SK-N-SH (cell line): ENCODE data around the gene HOXB7. TPM values are rescaled to one million over a fixed set of nuclear protein-coding genes. Genes with fewer than 3 reads are reported as not detected.

Experiments used
- CTCF ChIA-PET: fragments of 300-600, 350-600 bp; formaldehyde crosslinking; extraction: SDS; loops from one replicate; lab custom pipeline; 2021; lab: Yijun Ruan, JAX
- POLR2A ChIA-PET: fragments of 350-600 bp; sonication (Branson Sonifier 250); formaldehyde crosslinking; extraction: SDS; loops from one replicate; lab custom pipeline; 2020; ENCODE audit warnings: antibody characterized with exemption, inconsistent platforms; lab: Yijun Ruan, JAX
- DNase-seq: peaks from one replicate; pipeline ENCODE4 v3.0.0; 2012
- H2AFZ ChIP-seq: fragments of 200-600 bp; sonication (generic); 2 replicates; pipeline ENCODE4 v1.8.1; 2016; ENCODE audit warnings: antibody characterized with exemption, mild to moderate bottlenecking, low read depth
- H3F3A ChIP-seq: fragments of 200-600 bp; sonication (generic); replicated peaks from 2 replicates; pipeline ENCODE3; 2016; ENCODE audit warnings: antibody characterized with exemption, mild to moderate bottlenecking; ENCODE audit not compliant: insufficient read depth
- H3K27ac ChIP-seq, 2 experiments: fragments of 200-500 bp in 1 of 2; fragments of 200-600 bp in 1 of 2; sonication (Bioruptor generic) in 1 of 2; sonication (generic), shearing (Covaris generic) in 1 of 2; 2 replicates each; pipeline versions ENCODE4 v1.5.1 to v1.6.1; 2014 to 2016; ENCODE audit warnings: low read depth in 2 of 2, inconsistent platforms in 1 of 2, low read length in 1 of 2, mild to moderate bottlenecking in 1 of 2, mixed read lengths in 1 of 2
- H3K27me3 ChIP-seq: fragments of 200-600 bp; sonication (generic), shearing (Covaris generic); 2 replicates; pipeline ENCODE4 v1.6.1; 2016; ENCODE audit warnings: mixed run types; ENCODE audit not compliant: insufficient read depth
- H3K36me3 ChIP-seq, 2 experiments: fragments of 200-500 bp in 1 of 2; fragments of 200-600 bp in 1 of 2; sonication (Bioruptor generic) in 1 of 2; sonication (generic) in 1 of 2; replicated peaks in 1 of 2; 2 replicates each; pipeline versions ENCODE3 to v1.5.1; 2014 to 2016; ENCODE audit warnings: low read length in 1 of 2, mild to moderate bottlenecking in 1 of 2; ENCODE audit not compliant: insufficient read depth in 2 of 2, control insufficient read depth in 1 of 2
- H3K4me1 ChIP-seq, 2 experiments: fragments of 200-500 bp in 1 of 2; fragments of 200-600 bp in 1 of 2; sonication (Bioruptor generic) in 1 of 2; sonication (generic), shearing (Covaris generic) in 1 of 2; 2 replicates each; pipeline versions ENCODE4 v1.5.1 to v1.6.1; 2014 to 2016; ENCODE audit warnings: low read depth in 1 of 2, low read length in 1 of 2, mixed run types in 1 of 2; ENCODE audit not compliant: insufficient read depth in 2 of 2, control insufficient read depth in 1 of 2
- H3K4me2 ChIP-seq: fragments of 200-600 bp; sonication (generic), shearing (Covaris generic); 2 replicates; pipeline ENCODE4 v1.6.1; 2017; ENCODE audit warnings: mixed run types
- H3K4me3 ChIP-seq, 2 experiments: fragments of 200-500 bp in 1 of 2; fragments of 200-600 bp in 1 of 2; sonication (Bioruptor generic) in 1 of 2; sonication (generic), shearing (Covaris generic) in 1 of 2; 2 replicates each; pipeline versions ENCODE4 v1.5.1 to v1.8.1; 2014 to 2016; ENCODE audit warnings: low read depth in 2 of 2, inconsistent platforms in 1 of 2, low read length in 1 of 2, mild to moderate bottlenecking in 1 of 2, mixed read lengths in 1 of 2, moderate library complexity in 1 of 2
- H3K79me2 ChIP-seq: fragments of 200-600 bp; sonication (generic); 2 replicates; pipeline ENCODE4 v1.8.1; 2017; ENCODE audit warnings: mild to moderate bottlenecking; ENCODE audit not compliant: insufficient read depth
- H3K9ac ChIP-seq: fragments of 200-600 bp; sonication (generic); 2 replicates; pipeline ENCODE4 v1.6.1; 2017; ENCODE audit warnings: mixed run types
- H3K9me2 ChIP-seq: fragments of 200-600 bp; sonication (generic); 2 replicates; pipeline ENCODE4 v1.6.1; 2017; ENCODE audit warnings: mixed run types
- H3K9me3 ChIP-seq: fragments of 200-600 bp; sonication (generic); 2 replicates; pipeline ENCODE4 v1.6.1; 2017; ENCODE audit warnings: mixed run types, mild to moderate bottlenecking, moderate library complexity
- H4K20me1 ChIP-seq: fragments of 200-600 bp; sonication (generic); 2 replicates; pipeline ENCODE4 v1.6.1; 2017; ENCODE audit warnings: mild to moderate bottlenecking, mixed run types; ENCODE audit not compliant: insufficient read depth
- EP300 ChIP-seq, 2 experiments: IDR thresholded peaks; 2 replicates each; pipeline versions ENCODE4 v1.4.0 to v1.6.1; 2012; ENCODE audit warnings: borderline replicate concordance in 1 of 2, low read depth in 1 of 2, low read length in 1 of 2
- FOXJ3 ChIP-seq: sonication (generic); formaldehyde crosslinking; IDR thresholded peaks from 2 replicates; pipeline ENCODE4 v1.5.1; 2020; ENCODE audit warnings: mild to moderate bottlenecking, missing genetic modification reagents
- NFIC ChIP-seq: IDR thresholded peaks from 2 replicates; pipeline ENCODE4 v1.4.0; 2012; ENCODE audit warnings: borderline replicate concordance
- NRF1 ChIP-seq: IDR thresholded peaks from 2 replicates; pipeline ENCODE4 v1.6.1; 2012; ENCODE audit warnings: low read depth, mild to moderate bottlenecking, low read length
- POLR2AphosphoS5 ChIP-seq: IDR thresholded peaks from 2 replicates; pipeline ENCODE4 v1.6.1; 2012; ENCODE audit warnings: low read depth, low read length
- RAD21 ChIP-seq: IDR thresholded peaks from 2 replicates; pipeline ENCODE4 v1.6.1; 2012; ENCODE audit warnings: mild to moderate bottlenecking, low read length
- RXRA ChIP-seq: IDR thresholded peaks from 2 replicates; pipeline ENCODE4 v1.4.0; 2012; ENCODE audit warnings: low read depth, mild to moderate bottlenecking, borderline replicate concordance
- SIN3A ChIP-seq: IDR thresholded peaks from 2 replicates; pipeline ENCODE4 v1.6.1; 2012; ENCODE audit warnings: low read depth, mild to moderate bottlenecking, low read length, moderate library complexity, borderline replicate concordance
- SMC3 ChIP-seq: IDR thresholded peaks from 2 replicates; pipeline ENCODE4 v1.6.1; 2012; ENCODE audit warnings: low read depth, low read length, improper control_type of control experiment
- TEAD4 ChIP-seq: IDR thresholded peaks from 2 replicates; pipeline ENCODE4 v1.4.0; 2012; ENCODE audit warnings: mild to moderate bottlenecking, borderline replicate concordance; ENCODE audit not compliant: insufficient read depth
- polyA plus RNA-seq, 3 experiments: library from polyadenylated mRNA; depleted of rRNA; stranded (reverse); fragments of >200 nt; gene quantifications; 2 replicates each; pipeline ENCODE4 v1.2.3, GENCODE V29; 2012
- TF ChIP-seq, protein P1 (sequence below): fragments of 150-350 bp; IDR thresholded peaks from 2 replicates; pipeline ENCODE4 v1.6.1; 2016; ENCODE audit warnings: mild to moderate bottlenecking, low read depth, low read length
- TF ChIP-seq, protein P2 (sequence below): fragments of 200-600 bp; sonication (generic); IDR thresholded peaks from 2 replicates; pipeline ENCODE4 v1.6.1; 2017; ENCODE audit warnings: antibody characterized with exemption, mild to moderate bottlenecking, moderate library complexity
- TF ChIP-seq, protein P3 (sequence below): IDR thresholded peaks from 2 replicates; pipeline ENCODE4 v1.4.0; 2012; ENCODE audit warnings: low read depth, borderline replicate concordance
- TF ChIP-seq, protein P4 (sequence below): IDR thresholded peaks from 2 replicates; pipeline ENCODE4 v1.4.0; 2012; ENCODE audit warnings: low read depth, borderline replicate concordance

HOXB7 gene
- polyA plus RNA-seq, 1 of the 3 experiments (the other 2 are of a cell fraction) = not detected

DNA sequence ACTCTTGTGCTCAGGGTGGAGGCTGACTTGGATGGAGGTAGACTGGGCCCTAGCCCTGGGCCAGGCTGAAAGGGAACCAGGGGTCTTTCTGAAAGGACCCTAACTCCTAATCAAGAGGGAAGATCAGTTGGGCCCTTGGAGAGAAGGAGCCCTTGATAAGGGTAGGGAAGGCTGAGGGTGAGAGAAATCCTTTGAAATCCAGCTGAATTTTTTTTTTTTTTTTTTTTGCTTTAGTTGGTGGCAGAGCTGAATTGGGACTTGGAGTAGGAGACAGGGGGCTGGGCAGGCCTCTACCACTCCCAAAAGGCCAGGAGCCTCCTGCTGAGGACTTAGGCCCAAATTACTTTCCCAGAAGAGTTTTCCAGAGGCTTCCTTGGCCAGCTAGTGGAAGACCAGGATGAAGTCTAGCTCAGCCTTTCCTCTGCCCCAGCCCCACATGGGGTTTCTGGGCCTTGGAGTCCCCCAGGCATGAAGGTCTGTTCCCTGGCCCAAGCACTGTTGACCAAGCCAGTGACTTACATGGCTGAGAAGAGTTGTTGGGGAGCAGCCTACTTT, 20.1 kb downstream of the HOXB7 start:
- Histone ChIP-seq H4K20me1 (no peaks in the 10 kb centered on the region), H3K27ac (no peak overlapping the region), H3F3A (peaks cover 4% of the 10 kb centered on the region), H3K4me1 (peaks cover 1 to 4% of the 10 kb centered on the region in 2 experiments; a peak in 1 of 4 replicates), H3K4me3 (no peak overlapping the region), H2AFZ (no peak overlapping the region), H3K9me2 (no peaks in the 10 kb centered on the region), H3K9ac (no peak overlapping the region), H3K9me3 (no peaks in the 10 kb centered on the region), H3K4me2 (no peak overlapping the region), H3K27me3 (peaks cover 98% of the 10 kb centered on the region), H3K79me2 (no peaks in the 10 kb centered on the region), H3K36me3 (no peaks in the 10 kb centered on the region)
- ChIA-PET CTCF (interaction anchor here (0.6 to 1.3 kb wide), 3 partner anchors 22 to 288 kb away, joined by 3 to 4 read pairs (median 3); no protein-coding TSS in a partner anchor), POLR2A (no interaction called here)
- DNase-seq = no peak
- TF ChIP-seq, protein P1, sequence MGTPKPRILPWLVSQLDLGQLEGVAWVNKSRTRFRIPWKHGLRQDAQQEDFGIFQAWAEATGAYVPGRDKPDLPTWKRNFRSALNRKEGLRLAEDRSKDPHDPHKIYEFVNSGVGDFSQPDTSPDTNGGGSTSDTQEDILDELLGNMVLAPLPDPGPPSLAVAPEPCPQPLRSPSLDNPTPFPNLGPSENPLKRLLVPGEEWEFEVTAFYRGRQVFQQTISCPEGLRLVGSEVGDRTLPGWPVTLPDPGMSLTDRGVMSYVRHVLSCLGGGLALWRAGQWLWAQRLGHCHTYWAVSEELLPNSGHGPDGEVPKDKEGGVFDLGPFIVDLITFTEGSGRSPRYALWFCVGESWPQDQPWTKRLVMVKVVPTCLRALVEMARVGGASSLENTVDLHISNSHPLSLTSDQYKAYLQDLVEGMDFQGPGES = no peak
- no peak for TF ChIP-seq SIN3A
- no peak for TF ChIP-seq POLR2AphosphoS5
- TF ChIP-seq RXRA = no peak
- no peak for TF ChIP-seq NFIC
- no peak for TF ChIP-seq TEAD4
- no peak for TF ChIP-seq NRF1
- TF ChIP-seq SMC3 = no peak
- TF ChIP-seq EP300 (IDR thresholded peaks at IDR 0.05; ENCODE audit: borderline replicate concordance in 1 of 2, low read depth in 1 of 2, low read length in 1 of 2) = no peak
- TF ChIP-seq FOXJ3 = no peak
- TF ChIP-seq, protein P2, sequence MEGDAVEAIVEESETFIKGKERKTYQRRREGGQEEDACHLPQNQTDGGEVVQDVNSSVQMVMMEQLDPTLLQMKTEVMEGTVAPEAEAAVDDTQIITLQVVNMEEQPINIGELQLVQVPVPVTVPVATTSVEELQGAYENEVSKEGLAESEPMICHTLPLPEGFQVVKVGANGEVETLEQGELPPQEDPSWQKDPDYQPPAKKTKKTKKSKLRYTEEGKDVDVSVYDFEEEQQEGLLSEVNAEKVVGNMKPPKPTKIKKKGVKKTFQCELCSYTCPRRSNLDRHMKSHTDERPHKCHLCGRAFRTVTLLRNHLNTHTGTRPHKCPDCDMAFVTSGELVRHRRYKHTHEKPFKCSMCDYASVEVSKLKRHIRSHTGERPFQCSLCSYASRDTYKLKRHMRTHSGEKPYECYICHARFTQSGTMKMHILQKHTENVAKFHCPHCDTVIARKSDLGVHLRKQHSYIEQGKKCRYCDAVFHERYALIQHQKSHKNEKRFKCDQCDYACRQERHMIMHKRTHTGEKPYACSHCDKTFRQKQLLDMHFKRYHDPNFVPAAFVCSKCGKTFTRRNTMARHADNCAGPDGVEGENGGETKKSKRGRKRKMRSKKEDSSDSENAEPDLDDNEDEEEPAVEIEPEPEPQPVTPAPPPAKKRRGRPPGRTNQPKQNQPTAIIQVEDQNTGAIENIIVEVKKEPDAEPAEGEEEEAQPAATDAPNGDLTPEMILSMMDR = no peak
- TF ChIP-seq, protein P3, sequence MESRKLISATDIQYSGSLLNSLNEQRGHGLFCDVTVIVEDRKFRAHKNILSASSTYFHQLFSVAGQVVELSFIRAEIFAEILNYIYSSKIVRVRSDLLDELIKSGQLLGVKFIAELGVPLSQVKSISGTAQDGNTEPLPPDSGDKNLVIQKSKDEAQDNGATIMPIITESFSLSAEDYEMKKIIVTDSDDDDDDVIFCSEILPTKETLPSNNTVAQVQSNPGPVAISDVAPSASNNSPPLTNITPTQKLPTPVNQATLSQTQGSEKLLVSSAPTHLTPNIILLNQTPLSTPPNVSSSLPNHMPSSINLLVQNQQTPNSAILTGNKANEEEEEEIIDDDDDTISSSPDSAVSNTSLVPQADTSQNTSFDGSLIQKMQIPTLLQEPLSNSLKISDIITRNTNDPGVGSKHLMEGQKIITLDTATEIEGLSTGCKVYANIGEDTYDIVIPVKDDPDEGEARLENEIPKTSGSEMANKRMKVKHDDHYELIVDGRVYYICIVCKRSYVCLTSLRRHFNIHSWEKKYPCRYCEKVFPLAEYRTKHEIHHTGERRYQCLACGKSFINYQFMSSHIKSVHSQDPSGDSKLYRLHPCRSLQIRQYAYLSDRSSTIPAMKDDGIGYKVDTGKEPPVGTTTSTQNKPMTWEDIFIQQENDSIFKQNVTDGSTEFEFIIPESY = no peak
- TF ChIP-seq, protein P4, sequence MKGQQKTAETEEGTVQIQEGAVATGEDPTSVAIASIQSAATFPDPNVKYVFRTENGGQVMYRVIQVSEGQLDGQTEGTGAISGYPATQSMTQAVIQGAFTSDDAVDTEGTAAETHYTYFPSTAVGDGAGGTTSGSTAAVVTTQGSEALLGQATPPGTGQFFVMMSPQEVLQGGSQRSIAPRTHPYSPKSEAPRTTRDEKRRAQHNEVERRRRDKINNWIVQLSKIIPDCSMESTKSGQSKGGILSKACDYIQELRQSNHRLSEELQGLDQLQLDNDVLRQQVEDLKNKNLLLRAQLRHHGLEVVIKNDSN = no peak
- no peak for TF ChIP-seq RAD21
